Renal pelvis (tissue), 4 donors: ENCODE results near the gene SLC22A14. TPM values are rescaled to one million over a fixed set of nuclear protein-coding genes. Genes with fewer than 3 reads are reported as not detected.
"Not testable (repeated sequence)": the region's sequence is repeated elsewhere in the genome, so short reads cannot be mapped to it uniquely, and the experiment has no call there.

Experiments used
- DNase-seq: peaks from one replicate; pipeline ENCODE4 v3.0.0-alpha.2; 2013
- polyA plus RNA-seq, 3 donors: library from polyadenylated mRNA; unstranded; fragments of 120-200 nt; gene quantifications; one replicate each; pipeline ENCODE4 v1.2.1, GENCODE V29; 2013; ENCODE audit not compliant: insufficient read length in 3 of 3

The SLC22A14 gene
- polyA plus RNA-seq, 3 donors, result 0.36 to 1.1 (median 0.90) TPM

GRCh38 chr3:38313263-38313662 is 31.2 kb downstream of the SLC22A14 start:
- no peak for DNase-seq

- no peak for DNase-seq
These were observed 31.6 kb downstream of the SLC22A14 start for GRCh38 chr3:38313695-38314094.

- no peak for DNase-seq
These were observed 32.1 kb downstream of the SLC22A14 start for GRCh38 chr3:38314112-38314763.

- no peak for DNase-seq
These were observed 32.8 kb downstream of the SLC22A14 start for GRCh38 chr3:38314764-38315487.

GRCh38 chr3:38315488-38316230 is 33.6 kb downstream of the SLC22A14 start:
- DNase-seq, result no peak

- no peak for DNase-seq
These were observed 34.5 kb downstream of the SLC22A14 start for GRCh38 chr3:38316356-38317191.

GRCh38 chr3:38317192-38317759 is 35.2 kb downstream of the SLC22A14 start:
- no peak for DNase-seq

GRCh38 chr3:38318766-38319671 is 36.9 kb downstream of the SLC22A14 start:
- no peak for DNase-seq

GRCh38 chr3:38320638-38321037 is 38.5 kb downstream of the SLC22A14 start:
- DNase-seq, result not testable (repeated sequence)

- DNase-seq, result no peak
These were observed 41.0 kb downstream of the SLC22A14 start for GRCh38 chr3:38323060-38323459.

GRCh38 chr3:38325256-38325655 is 43.2 kb downstream of the SLC22A14 start:
- DNase-seq, result no peak

GRCh38 chr3:38327335-38328009 is 45.4 kb downstream of the SLC22A14 start:
- DNase-seq, result no peak

- no peak for DNase-seq
These were observed 49.3 kb downstream of the SLC22A14 start for GRCh38 chr3:38331257-38332022.

GRCh38 chr3:38332201-38332600 is 50.1 kb downstream of the SLC22A14 start:
- no peak for DNase-seq

GRCh38 chr3:38334142-38335055 is 52.3 kb downstream of the SLC22A14 start:
- DNase-seq, result no peak

- DNase-seq, result no peak
These were observed 53.2 kb downstream of the SLC22A14 start for GRCh38 chr3:38335263-38335662.

GRCh38 chr3:38337703-38338102 is 55.6 kb downstream of the SLC22A14 start:
- no peak for DNase-seq
